Osteocyte (in vitro differentiated cells): ENCODE measurements around the gene TGM1. TPM values are rescaled to one million over a fixed set of nuclear protein-coding genes. Genes with fewer than 3 reads are reported as not detected.
A peak's percentile ranks its signal among the peaks of the same experiment; 100 is the strongest.
"Not testable (repeated sequence)": the region's sequence is repeated elsewhere in the genome, so short reads cannot be mapped to it uniquely, and the experiment has no call there.

Experiments
- DNase-seq: peaks from one replicate; pipeline ENCODE4 v3.0.0; 2021; ENCODE audit warnings: mixed read lengths; ENCODE audit not compliant: unreplicated experiment; ENCODE audit errors: extremely low spot score
- H3K27ac Mint-ChIP-seq: one replicate; pipeline ENCODE4 v1.8.0; 2021; ENCODE audit warnings: mild to moderate bottlenecking, mixed read lengths; ENCODE audit not compliant: unreplicated experiment
- H3K27me3 Mint-ChIP-seq: one replicate; pipeline ENCODE4 v1.8.0; 2021; ENCODE audit warnings: mixed read lengths; ENCODE audit not compliant: unreplicated experiment
- H3K36me3 Mint-ChIP-seq: one replicate; pipeline ENCODE4 v1.8.0; 2021; ENCODE audit warnings: mixed read lengths; ENCODE audit not compliant: unreplicated experiment
- H3K4me1 Mint-ChIP-seq: one replicate; pipeline ENCODE4 v1.8.0; 2021; ENCODE audit warnings: mixed read lengths; ENCODE audit not compliant: unreplicated experiment
- H3K4me3 Mint-ChIP-seq: one replicate; pipeline ENCODE4 v1.8.0; 2021; ENCODE audit warnings: mild to moderate bottlenecking, moderate library complexity, mixed read lengths; ENCODE audit not compliant: unreplicated experiment
- H3K9me3 Mint-ChIP-seq: one replicate; pipeline ENCODE4 v1.8.0; 2021; ENCODE audit warnings: mixed read lengths; ENCODE audit not compliant: unreplicated experiment
- total RNA-seq: library from RNA; stranded (reverse); gene quantifications from 2 replicates; pipeline ENCODE4 v1.2.1, GENCODE V29; 2021
- TF ChIP-seq, protein P1 (sequence below): fragments of 200-600 bp; sonication (generic); IDR thresholded peaks from 2 replicates; pipeline ENCODE4 v1.5.0; 2021; ENCODE audit warnings: antibody characterized with exemption, mild to moderate bottlenecking, moderate library complexity

Gene TGM1
- total RNA-seq, 1 donor from 2014 or later, result 2.1 TPM

DNA sequence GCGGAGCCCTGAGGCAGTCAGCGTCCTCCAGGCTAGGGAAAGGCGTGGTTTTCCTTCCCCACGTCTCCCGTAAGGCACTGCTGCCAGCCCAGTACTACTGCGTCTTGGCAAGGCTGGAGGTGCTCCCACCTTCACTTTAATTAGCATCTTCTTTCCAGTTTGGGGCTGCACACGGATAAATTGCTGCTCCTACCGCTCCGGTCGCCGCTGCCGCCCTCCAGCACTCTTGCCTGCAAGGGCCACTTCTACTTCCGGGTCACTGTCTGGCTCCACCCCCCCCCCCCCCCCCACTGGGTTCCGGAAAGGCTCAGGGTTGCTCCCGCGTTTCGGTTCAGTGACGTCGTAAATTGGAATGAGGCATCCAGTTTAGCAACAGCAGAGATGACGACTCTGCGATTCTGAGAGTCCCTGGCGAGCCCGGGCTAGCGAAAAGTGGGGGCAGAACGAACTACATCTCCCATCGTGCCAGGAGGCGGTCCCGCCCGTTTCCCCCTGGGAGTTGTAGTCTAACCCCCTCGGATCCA is 30.8 kb downstream of the TGM1 start, which contains the start of gene NEDD8:
NEDD8 (minus strand) TSS at position 247 of the 524 bp plus-strand sequence; CDS start at position 147, 100 bp downstream.
- peaks cover 35% of the 10 kb centered on the region for H3K4me1 Mint-ChIP-seq
- peak within 1 kb of the TSS; percentile 95 for H3K27ac Mint-ChIP-seq
- no peaks in the 10 kb centered on the region for H3K27me3 Mint-ChIP-seq
- H3K9me3 Mint-ChIP-seq, result no peaks in the 10 kb centered on the region
- TF ChIP-seq, protein P1, sequence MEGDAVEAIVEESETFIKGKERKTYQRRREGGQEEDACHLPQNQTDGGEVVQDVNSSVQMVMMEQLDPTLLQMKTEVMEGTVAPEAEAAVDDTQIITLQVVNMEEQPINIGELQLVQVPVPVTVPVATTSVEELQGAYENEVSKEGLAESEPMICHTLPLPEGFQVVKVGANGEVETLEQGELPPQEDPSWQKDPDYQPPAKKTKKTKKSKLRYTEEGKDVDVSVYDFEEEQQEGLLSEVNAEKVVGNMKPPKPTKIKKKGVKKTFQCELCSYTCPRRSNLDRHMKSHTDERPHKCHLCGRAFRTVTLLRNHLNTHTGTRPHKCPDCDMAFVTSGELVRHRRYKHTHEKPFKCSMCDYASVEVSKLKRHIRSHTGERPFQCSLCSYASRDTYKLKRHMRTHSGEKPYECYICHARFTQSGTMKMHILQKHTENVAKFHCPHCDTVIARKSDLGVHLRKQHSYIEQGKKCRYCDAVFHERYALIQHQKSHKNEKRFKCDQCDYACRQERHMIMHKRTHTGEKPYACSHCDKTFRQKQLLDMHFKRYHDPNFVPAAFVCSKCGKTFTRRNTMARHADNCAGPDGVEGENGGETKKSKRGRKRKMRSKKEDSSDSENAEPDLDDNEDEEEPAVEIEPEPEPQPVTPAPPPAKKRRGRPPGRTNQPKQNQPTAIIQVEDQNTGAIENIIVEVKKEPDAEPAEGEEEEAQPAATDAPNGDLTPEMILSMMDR, result no peak
- DNase-seq, result peak; percentile 94
- peak within 1 kb of the TSS; percentile 100 for H3K4me3 Mint-ChIP-seq
- peaks cover 15% of the 10 kb centered on the region for H3K36me3 Mint-ChIP-seq

DNA sequence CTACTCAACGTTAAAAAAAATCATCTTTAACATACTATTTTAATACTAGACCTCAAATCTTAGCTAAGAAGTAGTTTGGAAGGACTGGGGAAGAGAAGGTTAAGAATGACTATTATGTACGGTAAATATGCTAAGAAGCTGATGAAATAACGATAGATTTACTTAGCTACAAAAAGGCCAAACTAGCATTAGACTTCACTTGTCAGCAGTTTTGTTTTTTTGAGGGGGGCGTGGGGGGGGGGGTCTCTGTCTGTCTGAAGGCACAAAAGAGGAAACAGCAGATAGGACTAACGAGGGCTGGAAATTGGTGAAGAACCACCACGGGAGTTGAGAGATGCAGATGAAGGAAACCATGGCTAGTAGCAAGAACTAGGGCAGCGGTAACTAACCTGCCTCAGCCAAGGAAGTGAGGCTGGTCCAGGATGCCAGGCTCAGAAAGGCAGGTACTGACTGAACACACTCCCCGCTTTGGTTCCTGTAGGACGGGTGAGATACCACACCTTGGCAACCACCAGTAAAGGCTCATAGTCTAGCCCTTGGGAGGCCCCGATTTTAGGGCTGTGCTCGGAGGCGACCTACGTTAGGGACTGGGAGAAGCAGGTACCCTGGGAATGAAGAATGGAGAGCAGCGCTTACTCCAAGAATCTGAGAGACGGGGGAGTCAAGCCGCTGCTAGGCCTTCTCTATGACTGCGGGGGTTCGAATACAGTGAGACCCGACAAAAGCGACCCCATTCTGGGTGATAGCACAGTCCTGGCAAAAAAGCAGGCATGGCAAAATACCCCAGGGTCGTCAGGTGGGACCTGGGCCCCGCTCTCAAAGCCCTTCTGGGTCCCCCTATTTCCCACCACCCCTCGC is 31.5 kb downstream of the TGM1 start:
- TF ChIP-seq, protein P1, result no peak
- Mint-ChIP-seq H3K9me3 (no peaks in the 10 kb centered on the region), H3K36me3 (peaks cover 8% of the 10 kb centered on the region), H3K4me1 (peaks cover 35% of the 10 kb centered on the region), H3K4me3 (peak overlapping the region; percentile 100), H3K27me3 (no peaks in the 10 kb centered on the region), H3K27ac (peak overlapping the region; percentile 95)
- no peak for DNase-seq

DNA sequence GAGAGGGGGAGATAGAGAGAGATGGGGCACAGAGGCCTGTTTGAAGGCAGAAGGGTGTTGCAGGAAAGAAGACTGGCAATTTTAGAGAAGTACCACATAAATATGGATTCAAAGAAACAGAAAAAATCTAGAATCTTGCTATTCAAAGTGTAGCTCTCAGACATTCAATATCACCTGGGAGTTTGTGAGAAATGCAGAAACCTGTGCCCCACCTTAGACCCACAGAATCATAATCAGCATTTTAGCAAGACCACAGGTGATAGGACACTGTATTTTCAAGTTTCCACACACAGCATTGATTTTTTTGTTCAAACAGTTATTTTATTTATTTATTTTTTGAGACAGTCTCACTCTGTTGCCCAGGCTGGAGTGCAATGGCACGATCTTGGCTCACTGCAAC is 34.1 kb downstream of the TGM1 start:
- Mint-ChIP-seq H3K27me3 (no peaks in the 10 kb centered on the region), H3K36me3 (no peaks in the 10 kb centered on the region), H3K9me3 (no peaks in the 10 kb centered on the region), H3K4me1 (peaks cover 28% of the 10 kb centered on the region), H3K27ac (no peak overlapping the region), H3K4me3 (no peak overlapping the region)
- no peak for DNase-seq
- TF ChIP-seq, protein P1, result no peak

DNA sequence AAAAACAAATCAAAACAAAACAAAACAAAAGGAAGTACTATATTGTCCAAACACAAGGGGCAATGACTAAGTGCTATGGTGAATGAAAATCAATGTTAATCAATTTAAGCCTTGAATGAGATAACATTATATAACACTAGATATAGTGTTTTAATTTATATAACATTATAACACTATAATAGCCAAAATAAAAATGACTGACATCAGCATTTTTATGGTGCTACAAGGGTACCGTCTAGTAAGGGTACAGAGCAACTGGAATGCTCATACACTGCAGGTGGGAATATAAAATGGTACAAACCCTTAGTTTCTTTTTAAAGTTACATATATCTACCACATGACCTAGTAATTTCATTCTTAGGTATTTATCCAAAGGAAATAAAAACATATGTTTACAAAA is 36.5 kb downstream of the TGM1 start:
- H3K36me3 Mint-ChIP-seq, result no peaks in the 10 kb centered on the region
- no peak overlapping the region for H3K27ac Mint-ChIP-seq
- no peak for DNase-seq
- H3K27me3 Mint-ChIP-seq, result no peaks in the 10 kb centered on the region
- no peak overlapping the region for H3K4me3 Mint-ChIP-seq
- H3K4me1 Mint-ChIP-seq, result peaks cover 19% of the 10 kb centered on the region
- no peaks in the 10 kb centered on the region for H3K9me3 Mint-ChIP-seq
- TF ChIP-seq, protein P1, result no peak

DNA sequence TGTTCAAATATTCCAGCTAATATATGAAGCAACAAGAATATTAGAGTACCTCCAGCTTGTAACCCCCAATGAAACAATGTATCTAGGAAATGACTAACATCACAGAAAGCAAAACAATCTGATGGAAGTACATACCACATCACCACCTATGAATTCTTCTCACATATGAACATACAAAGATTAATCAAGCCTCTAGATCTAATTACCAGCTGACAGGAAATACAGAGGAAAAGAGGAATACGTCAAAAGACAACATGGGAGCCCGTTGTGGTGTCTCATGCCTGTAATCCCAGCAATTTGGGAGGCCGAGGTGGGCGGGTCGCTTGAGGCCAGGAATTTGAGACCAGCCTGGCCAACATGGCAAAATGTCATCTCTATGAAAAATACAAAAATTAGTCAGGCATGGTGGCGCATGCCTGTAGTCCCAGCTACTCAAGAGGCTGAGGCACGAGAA is 38.3 kb downstream of the TGM1 start:
- no peak overlapping the region for H3K4me3 Mint-ChIP-seq
- H3K36me3 Mint-ChIP-seq, result no peaks in the 10 kb centered on the region
- H3K27ac Mint-ChIP-seq, result no peak overlapping the region
- H3K9me3 Mint-ChIP-seq, result no peaks in the 10 kb centered on the region
- H3K27me3 Mint-ChIP-seq, result no peaks in the 10 kb centered on the region
- TF ChIP-seq, protein P1, result no peak
- peaks cover 11% of the 10 kb centered on the region for H3K4me1 Mint-ChIP-seq
- DNase-seq, result no peak

DNA sequence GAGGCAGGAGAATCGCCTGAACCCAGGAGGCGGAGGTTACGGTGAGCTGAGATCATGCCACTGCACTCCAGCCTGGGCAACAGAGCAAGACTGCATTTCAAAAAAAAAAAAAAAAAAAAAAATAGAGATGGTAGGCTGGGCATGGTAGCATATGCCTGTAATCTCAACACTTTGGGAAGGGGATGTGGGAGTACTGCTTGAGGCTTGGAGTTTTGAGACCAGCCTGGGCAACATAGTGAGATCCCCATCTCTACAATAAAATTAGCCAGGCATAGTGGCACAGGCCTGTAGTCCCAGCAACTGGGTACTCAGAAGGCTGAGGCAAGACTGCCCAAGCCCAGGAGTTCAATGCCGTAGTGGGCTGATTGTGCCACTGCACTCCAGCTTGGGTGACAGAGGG is 40.0 kb downstream of the TGM1 start:
- H3K4me3 Mint-ChIP-seq, H3K27ac Mint-ChIP-seq, H3K36me3 Mint-ChIP-seq, DNase-seq, H3K4me1 Mint-ChIP-seq, H3K27me3 Mint-ChIP-seq, H3K9me3 Mint-ChIP-seq: not testable (repeated sequence)
